Right atrium auricular region (tissue), 2 donors: ENCODE measurements around the gene ZNF579. TPM values are rescaled to one million over a fixed set of nuclear protein-coding genes. Genes with fewer than 3 reads are reported as not detected.

Experiments
- DNase-seq: peaks from one replicate; pipeline ENCODE4 v3.0.0-alpha.2; 2019; ENCODE audit warnings: low spot score
- H3K27ac ChIP-seq, 2 donors: fragments of 200-600 bp; sonication (generic); 1 replicate in 1 of 2; 2 replicates in 1 of 2; pipeline ENCODE4 v1.5.1; 2016 to 2019
- H3K27me3 ChIP-seq, 2 donors: fragments of 200-600 bp; sonication (generic); one replicate each; pipeline versions ENCODE4 v1.5.1 to v1.6.0; 2017 to 2019
- H3K36me3 ChIP-seq: fragments of 200-600 bp; sonication (generic); one replicate; pipeline ENCODE4 v1.5.1; 2016
- H3K4me1 ChIP-seq, 2 donors: fragments of 200-600 bp; sonication (generic); one replicate each; pipeline versions ENCODE4 v1.5.1 to v1.6.0; 2017 to 2019
- H3K4me3 ChIP-seq, 2 donors: fragments of 200-600 bp; sonication (generic); 1 replicate in 1 of 2; 2 replicates in 1 of 2; pipeline ENCODE4 v1.5.1; 2017 to 2019; ENCODE audit warnings: mild to moderate bottlenecking in 1 of 2, moderate library complexity in 1 of 2
- H3K9me3 ChIP-seq, 2 donors: fragments of 200-600 bp; sonication (generic); one replicate each; pipeline ENCODE4 v1.5.1; 2019
- CTCF ChIP-seq, 2 donors: fragments of 200-600 bp; sonication (generic); IDR thresholded peaks; one replicate each; pipeline ENCODE4 v1.5.1; 2019; ENCODE audit warnings: antibody characterized with exemption in 2 of 2
- total RNA-seq, 2 donors: library from RNA; depleted of rRNA; stranded (reverse); fragments of >200 nt; gene quantifications; one replicate each; pipeline ENCODE4 v1.1.0, GENCODE V29; 2016

Gene ZNF579
- total RNA-seq, 2 donors from 2014 or later = 6.2 to 6.4 TPM

- Histone ChIP-seq H3K4me1 (peaks cover 0 to 29% of the 10 kb centered on the region in 2 donors), H3K36me3 (no peaks in the 10 kb centered on the region), H3K9me3 (no peaks in the 10 kb centered on the region), H3K27ac (peak overlapping the region; percentile 84 to 99), H3K4me3 (peak overlapping the region in 1 of 2 donors; percentile 45), H3K27me3 (no peaks in the 10 kb centered on the region)
- no peak for DNase-seq
- no peak for TF ChIP-seq CTCF (IDR thresholded peaks at IDR 0.05)
These were observed 37.1 kb downstream of the ZNF579 start for GRCh38 chr19:55543567-55543966.

GRCh38 chr19:55542292-55542855 lies 38.3 kb downstream of the ZNF579 start:
- Histone ChIP-seq H3K36me3 (no peaks in the 10 kb centered on the region), H3K27ac (no peak overlapping the region)
- no peak for DNase-seq

GRCh38 chr19:55541091-55541490 lies 39.6 kb downstream of the ZNF579 start:
- H3K36me3 ChIP-seq = no peaks in the 10 kb centered on the region
- no peaks in the 10 kb centered on the region for H3K9me3 ChIP-seq
- H3K4me3 ChIP-seq = no peak overlapping the region
- H3K4me1 ChIP-seq = peaks cover 0 to 7% of the 10 kb centered on the region in 2 donors
- peak overlapping the region; percentile 48 to 64 for H3K27ac ChIP-seq
- TF ChIP-seq CTCF (IDR thresholded peaks at IDR 0.05) = no peak
- DNase-seq = no peak
- no peaks in the 10 kb centered on the region for H3K27me3 ChIP-seq

More at GRCh38 chr19:55542292-55542855, 38.3 kb downstream of the ZNF579 start:
- Histone ChIP-seq H3K4me3 (no peak overlapping the region), H3K9me3 (no peaks in the 10 kb centered on the region), H3K27me3 (no peaks in the 10 kb centered on the region), H3K4me1 (peaks cover 0 to 20% of the 10 kb centered on the region in 2 donors)
- TF ChIP-seq CTCF (IDR thresholded peaks at IDR 0.05) = no peak

GRCh38 chr19:55540619-55541018 lies 40.0 kb downstream of the ZNF579 start:
- H3K36me3 ChIP-seq = no peaks in the 10 kb centered on the region
- H3K4me1 ChIP-seq = peaks cover 0 to 7% of the 10 kb centered on the region in 2 donors
- DNase-seq = no peak
- peak overlapping the region; percentile 48 to 64 for H3K27ac ChIP-seq
- H3K9me3 ChIP-seq = no peaks in the 10 kb centered on the region
- no peak overlapping the region for H3K4me3 ChIP-seq
- H3K27me3 ChIP-seq = no peaks in the 10 kb centered on the region
- TF ChIP-seq CTCF (IDR thresholded peaks at IDR 0.05) = no peak

GRCh38 chr19:55539090-55539984 lies 41.3 kb downstream of the ZNF579 start:
- Histone ChIP-seq H3K4me1 (no peaks in the 10 kb centered on the region), H3K27ac (no peak overlapping the region), H3K27me3 (no peaks in the 10 kb centered on the region), H3K4me3 (no peak overlapping the region), H3K9me3 (no peaks in the 10 kb centered on the region), H3K36me3 (no peaks in the 10 kb centered on the region)
- TF ChIP-seq CTCF (IDR thresholded peaks at IDR 0.05) = no peak
- no peak for DNase-seq
